Measurements from ENCODE around the gene PARN. TPM values are rescaled to one million over a fixed set of nuclear protein-coding genes. Genes with fewer than 3 reads are reported as not detected.
A peak's percentile ranks its signal among the peaks of the same experiment; 100 is the strongest.

The PARN gene
- total RNA-seq, 2 donors from 2014 or later = 24.1 to 99.9 TPM

- no peaks in the 10 kb centered on the region for H3K27me3 ChIP-seq
- H3K4me3 ChIP-seq = no peak overlapping the region
- intact Hi-C loops (cut with DNase I) = no loop called here
- H3K4me1 ChIP-seq = peaks cover 40% of the 10 kb centered on the region
- ATAC-seq = no peak
- peaks cover 0 to 1% of the 10 kb centered on the region in 2 donors for H3K36me3 ChIP-seq (replicated peaks in 1 of 2; ENCODE audit: insufficient read depth in 1 of 2, low read depth in 2 of 2)
- DNase-seq = no peak
- 81 to 83% methylated on average over 2 of the region's 2 CpGs for WGBS, 2 donors
- TF ChIP-seq POLR2A (IDR thresholded peaks at IDR 0.05) (no peak), CTCF (IDR thresholded peaks at IDR 0.05) (no peak)
- peak overlapping the region in 2 of 4 donors; percentile 13 to 79 for H3K27ac ChIP-seq
- H3K9me3 ChIP-seq = no peaks in the 10 kb centered on the region
Observed at GRCh38 chr16:14485121-14485551, 144.9 kb downstream of the PARN start.

GRCh38 chr16:14483819-14484385 lies 146.2 kb downstream of the PARN start:
- peak overlapping the region in 1 of 4 donors; percentile 44 for H3K27ac ChIP-seq
- TF ChIP-seq CTCF (IDR thresholded peaks at IDR 0.05) = no peak
- no peak for TF ChIP-seq POLR2A (IDR thresholded peaks at IDR 0.05)
- 85 to 95% methylated on average over 6 of the region's 6 CpGs for WGBS, 2 donors
- peaks cover 36% of the 10 kb centered on the region for H3K4me1 ChIP-seq
- no peaks in the 10 kb centered on the region for H3K27me3 ChIP-seq
- no peak overlapping the region for H3K4me3 ChIP-seq
- intact Hi-C loops (cut with DNase I) = no loop called here
- DNase-seq = no peak
- ATAC-seq = no peak
- peaks cover 0 to 1% of the 10 kb centered on the region in 2 donors for H3K36me3 ChIP-seq (replicated peaks in 1 of 2; ENCODE audit: insufficient read depth in 1 of 2, low read depth in 2 of 2)
- no peaks in the 10 kb centered on the region for H3K9me3 ChIP-seq

- no peaks in the 10 kb centered on the region for H3K9me3 ChIP-seq
- TF ChIP-seq CTCF (IDR thresholded peaks at IDR 0.05) (no peak), POLR2A (IDR thresholded peaks at IDR 0.05) (no peak)
- ATAC-seq = no peak
- intact Hi-C loops (cut with DNase I) = no loop called here
- H3K27ac ChIP-seq = no peak overlapping the region
- WGBS, 2 donors = 84 to 100% methylated on average over 1 of the region's 1 CpG
- no peak for DNase-seq
- no peak overlapping the region for H3K4me3 ChIP-seq
- peaks cover 21% of the 10 kb centered on the region for H3K4me1 ChIP-seq
- no peaks in the 10 kb centered on the region for H3K36me3 ChIP-seq (replicated peaks in 1 of 2; ENCODE audit: insufficient read depth in 1 of 2, low read depth in 2 of 2)
- no peaks in the 10 kb centered on the region for H3K27me3 ChIP-seq
Observed at GRCh38 chr16:14476183-14476582, 153.9 kb downstream of the PARN start.

- no peaks in the 10 kb centered on the region for H3K9me3 ChIP-seq
- no peaks in the 10 kb centered on the region for H3K36me3 ChIP-seq (replicated peaks in 1 of 2; ENCODE audit: insufficient read depth in 1 of 2, low read depth in 2 of 2)
- no peaks in the 10 kb centered on the region for H3K27me3 ChIP-seq
- no peak overlapping the region for H3K4me3 ChIP-seq
- intact Hi-C loops (cut with DNase I) = no loop called here
- peak overlapping the region in 3 of 4 donors; percentile 35 to 62 (median 55) for H3K27ac ChIP-seq
- peaks cover 21% of the 10 kb centered on the region for H3K4me1 ChIP-seq
- DNase-seq = peak; percentile 45 to 76 (median 68)
- ATAC-seq = peak; percentile 94
- 32 to 36% methylated on average over 7 of the region's 7 CpGs for WGBS, 2 donors
- no peak for TF ChIP-seq POLR2A (IDR thresholded peaks at IDR 0.05)
- TF ChIP-seq CTCF (IDR thresholded peaks at IDR 0.05) = no peak
Observed at GRCh38 chr16:14475370-14476139, 154.5 kb downstream of the PARN start.

Measured in body of pancreas (tissue), 4 donors.